Brain microvascular endothelial cell (primary cell): ENCODE measurements around the gene GFM1.

Source experiments
- DNase-seq: peaks from one replicate; pipeline ENCODE4 v3.0.0-alpha.2; 2020
- H3K27ac ChIP-seq: fragments of 250-450 bp; sonication (Bioruptor Pico); 2 replicates; pipeline ENCODE4 v1.5.1; 2020; ENCODE audit warnings: mild to moderate bottlenecking, moderate library complexity
- H3K27me3 ChIP-seq: fragments of 250-450 bp; sonication (Bioruptor Pico); replicated peaks from 2 replicates; pipeline ENCODE4 v1.5.1; 2020; ENCODE audit warnings: mild to moderate bottlenecking
- H3K36me3 ChIP-seq: fragments of 250-450 bp; sonication (Bioruptor Pico); replicated peaks from 2 replicates; pipeline ENCODE4 v1.5.1; 2020; ENCODE audit warnings: mild to moderate bottlenecking
- H3K4me3 ChIP-seq: 2 replicates; pipeline ENCODE4 v1.5.1; 2011; ENCODE audit warnings: low read depth, mild to moderate bottlenecking, control low read depth, low read length, moderate library complexity
- in situ Hi-C: cut with HindIII; loops from 2 replicates; pipeline ENCODE4 v1.10.0; 2017; ENCODE audit warnings: low sequenced_read_pairs, low pct_ligation_motif_present
- TF ChIP-seq, protein P1 (sequence below): IDR thresholded peaks from 2 replicates; pipeline ENCODE4 v1.5.1; 2011; ENCODE audit warnings: low read depth, mild to moderate bottlenecking, moderate library complexity, low read length, control low read depth, inconsistent platforms; ENCODE audit errors: missing control alignments

The GFM1 gene

DNA sequence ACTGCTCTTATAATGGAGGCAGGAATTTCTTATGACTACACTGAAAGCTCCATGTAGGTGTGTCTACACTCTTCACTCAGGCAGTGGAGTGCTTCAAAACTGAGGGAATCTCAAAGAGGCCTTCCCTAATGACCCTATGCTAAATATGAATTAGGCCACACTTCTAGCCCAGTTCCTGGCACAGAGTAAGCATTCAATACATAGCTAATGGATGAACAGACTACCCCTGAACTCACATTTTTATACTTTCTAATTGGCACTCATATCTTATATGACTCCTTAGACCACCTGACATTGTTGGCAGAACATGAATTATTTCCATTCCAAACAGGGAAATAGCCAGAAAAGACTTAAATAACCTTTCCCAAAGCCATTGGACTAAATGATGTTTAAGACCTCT is 84.5 kb downstream of the GFM1 start:
- Histone ChIP-seq H3K27me3 (no peaks in the 10 kb centered on the region), H3K4me3 (no peak overlapping the region), H3K27ac (peak overlapping the region; percentile 39), H3K36me3 (no peaks in the 10 kb centered on the region)
- TF ChIP-seq, protein P1, sequence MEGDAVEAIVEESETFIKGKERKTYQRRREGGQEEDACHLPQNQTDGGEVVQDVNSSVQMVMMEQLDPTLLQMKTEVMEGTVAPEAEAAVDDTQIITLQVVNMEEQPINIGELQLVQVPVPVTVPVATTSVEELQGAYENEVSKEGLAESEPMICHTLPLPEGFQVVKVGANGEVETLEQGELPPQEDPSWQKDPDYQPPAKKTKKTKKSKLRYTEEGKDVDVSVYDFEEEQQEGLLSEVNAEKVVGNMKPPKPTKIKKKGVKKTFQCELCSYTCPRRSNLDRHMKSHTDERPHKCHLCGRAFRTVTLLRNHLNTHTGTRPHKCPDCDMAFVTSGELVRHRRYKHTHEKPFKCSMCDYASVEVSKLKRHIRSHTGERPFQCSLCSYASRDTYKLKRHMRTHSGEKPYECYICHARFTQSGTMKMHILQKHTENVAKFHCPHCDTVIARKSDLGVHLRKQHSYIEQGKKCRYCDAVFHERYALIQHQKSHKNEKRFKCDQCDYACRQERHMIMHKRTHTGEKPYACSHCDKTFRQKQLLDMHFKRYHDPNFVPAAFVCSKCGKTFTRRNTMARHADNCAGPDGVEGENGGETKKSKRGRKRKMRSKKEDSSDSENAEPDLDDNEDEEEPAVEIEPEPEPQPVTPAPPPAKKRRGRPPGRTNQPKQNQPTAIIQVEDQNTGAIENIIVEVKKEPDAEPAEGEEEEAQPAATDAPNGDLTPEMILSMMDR: no peak
- in situ Hi-C loops: no loop called here
- DNase-seq: no peak

DNA sequence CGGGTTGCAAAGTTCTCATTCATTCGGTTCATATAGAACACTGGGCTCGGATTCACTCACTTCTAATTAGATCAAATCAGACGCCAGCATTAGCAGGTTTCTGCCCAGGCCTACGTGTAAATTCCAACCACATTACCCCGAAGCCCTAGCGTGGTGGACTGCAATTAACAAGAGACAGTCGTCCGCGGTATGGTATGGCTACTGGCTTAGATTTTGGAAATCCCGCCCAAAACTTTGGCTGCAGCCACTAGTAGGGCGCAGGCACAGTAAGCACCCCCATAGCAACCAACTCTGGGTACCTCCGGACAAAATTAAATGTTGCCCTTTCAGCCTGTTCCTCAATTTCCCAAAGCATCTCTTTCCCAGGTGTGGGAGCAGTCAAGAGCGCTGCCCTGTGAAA is 87.2 kb downstream of the GFM1 start:
- in situ Hi-C loops: no loop called here
- TF ChIP-seq, protein P1: no peak
- Histone ChIP-seq H3K36me3 (peaks cover 3% of the 10 kb centered on the region), H3K4me3 (peak overlapping the region; percentile 64), H3K27me3 (no peaks in the 10 kb centered on the region), H3K27ac (peak overlapping the region; percentile 57)
- DNase-seq: no peak

DNA sequence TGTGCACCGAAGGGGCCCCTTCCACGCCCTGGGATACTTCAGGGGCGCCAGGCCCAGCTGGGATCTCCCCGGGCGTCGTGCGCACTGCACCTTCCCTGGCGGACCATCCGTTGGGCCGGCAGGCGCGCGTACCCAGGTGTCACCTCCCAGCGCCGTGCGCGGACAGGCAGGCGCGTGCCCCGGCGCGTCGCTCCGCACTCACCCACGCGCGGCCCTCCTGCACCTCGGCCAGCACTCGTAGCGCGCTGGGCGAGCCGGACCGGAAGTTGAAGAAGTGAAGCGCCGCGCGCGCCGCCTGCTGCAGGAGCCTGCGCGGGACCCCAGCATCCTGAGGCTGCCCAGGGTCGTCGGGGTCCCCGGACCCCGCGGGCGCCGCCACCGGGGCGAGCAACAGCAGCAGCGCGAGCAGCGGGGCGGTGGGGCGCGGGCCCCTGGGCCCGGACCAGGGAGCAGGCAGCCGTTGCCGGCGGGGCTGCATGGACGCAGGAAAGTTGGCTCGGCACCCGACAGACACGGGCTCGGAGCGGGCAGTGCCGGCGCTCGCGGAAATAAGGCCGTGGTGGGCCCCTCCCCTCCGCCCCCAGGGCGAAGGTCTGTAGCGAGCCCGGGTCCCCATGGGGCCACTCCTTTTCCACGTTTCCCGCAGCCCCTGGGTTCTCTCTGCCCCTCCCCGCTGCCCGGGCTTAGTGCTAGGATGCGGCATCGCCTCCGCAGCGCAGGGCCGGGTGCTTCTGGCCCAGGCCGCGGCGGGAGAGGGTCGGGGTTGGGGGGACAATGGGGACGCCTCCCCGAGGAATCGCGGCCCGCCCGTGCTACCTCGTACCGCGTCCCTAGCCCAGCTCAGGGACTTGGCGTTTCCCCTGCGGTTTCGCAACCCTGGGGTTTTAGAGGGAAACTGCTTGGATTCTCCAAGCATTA is 87.9 kb downstream of the GFM1 start, which contains the start of gene RARRES1:
RARRES1 (minus strand) TSS at position 520 of the 918 bp plus-strand sequence; CDS start at position 478, 42 bp downstream.
- DNase-seq: peak; percentile 39
- H3K36me3 ChIP-seq: peaks cover 3% of the 10 kb centered on the region
- in situ Hi-C loops: no loop called here
- TF ChIP-seq, protein P1: no peak
- peak within 1 kb of the TSS; percentile 57 for H3K27ac ChIP-seq
- H3K27me3 ChIP-seq: no peaks in the 10 kb centered on the region
- H3K4me3 ChIP-seq: peak within 1 kb of the TSS; percentile 64

DNA sequence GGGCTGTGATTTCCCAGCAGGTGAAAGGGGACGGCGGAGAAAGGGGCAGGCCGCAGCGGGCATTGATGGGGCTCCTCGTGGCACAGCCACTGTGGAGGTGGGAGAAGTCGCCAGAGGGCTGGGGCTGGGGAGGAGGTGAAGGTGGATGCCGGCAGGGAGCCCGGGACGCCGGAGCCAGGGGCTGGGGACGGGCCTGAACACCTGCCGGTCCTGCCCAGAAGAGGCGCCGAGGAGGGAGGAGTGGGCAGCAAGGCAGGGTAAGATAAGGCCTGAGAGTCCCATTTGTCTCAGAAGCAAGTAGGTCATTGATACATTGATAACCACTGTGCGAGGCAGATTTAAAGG is 88.5 kb downstream of the GFM1 start:
- no peaks in the 10 kb centered on the region for H3K27me3 ChIP-seq
- peaks cover 3% of the 10 kb centered on the region for H3K36me3 ChIP-seq
- peak overlapping the region; percentile 64 for H3K4me3 ChIP-seq
- peak overlapping the region; percentile 57 for H3K27ac ChIP-seq
- no peak for DNase-seq
- in situ Hi-C loops: no loop called here
- TF ChIP-seq, protein P1: no peak

DNA sequence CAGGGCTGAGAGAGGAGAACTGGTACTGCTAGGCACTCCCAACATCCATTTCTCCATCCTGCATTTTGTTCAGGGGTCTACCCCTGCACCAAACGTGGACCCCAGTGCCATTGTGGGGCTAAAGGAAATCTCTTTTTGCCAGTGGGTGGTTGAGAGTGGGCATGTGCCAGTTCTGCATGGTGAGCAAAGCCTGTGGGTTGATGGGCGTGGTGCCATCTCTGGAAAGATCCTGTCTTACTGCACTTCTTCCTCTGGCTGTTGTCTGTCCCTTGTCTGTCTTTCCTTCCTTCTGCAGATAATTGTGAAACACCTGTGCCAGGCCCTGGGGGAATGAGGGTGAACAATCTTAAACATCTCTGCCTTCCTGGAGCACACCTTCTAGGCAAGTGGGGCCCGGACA is 89.3 kb downstream of the GFM1 start:
- H3K27me3 ChIP-seq: no peaks in the 10 kb centered on the region
- no peak overlapping the region for H3K4me3 ChIP-seq
- H3K27ac ChIP-seq: no peak overlapping the region
- in situ Hi-C loops: no loop called here
- H3K36me3 ChIP-seq: peaks cover 3% of the 10 kb centered on the region
- TF ChIP-seq, protein P1: no peak
- DNase-seq: no peak
